CD14-positive monocyte (primary cell): ENCODE measurements around the gene DLGAP1. TPM values are rescaled to one million over a fixed set of nuclear protein-coding genes. Genes with fewer than 3 reads are reported as not detected.

ENCODE experiments used
- DNase-seq, 3 donors: peaks; one replicate each; pipeline ENCODE4 v3.0.0-alpha.2; 2011 to 2022
- H2AFZ ChIP-seq: 2 replicates; pipeline ENCODE4 v1.6.0; 2012; ENCODE audit warnings: mild to moderate bottlenecking, low read depth, low read length, inconsistent platforms; ENCODE audit not compliant: insufficient read depth, poor library complexity, severe bottlenecking
- H3K27ac ChIP-seq, 2 donors: 1 replicate in 1 of 2; 2 replicates in 1 of 2; pipeline ENCODE4 v1.5.1; 2012 to 2013; ENCODE audit warnings: low read length in 2 of 2, control low read depth in 1 of 2, inconsistent platforms in 1 of 2, low read depth in 1 of 2, mild to moderate bottlenecking in 1 of 2
- H3K27me3 ChIP-seq, 2 donors: one replicate each; pipeline versions ENCODE4 v1.6.0 to v1.6.1; 2011 to 2013; ENCODE audit warnings: low read length in 2 of 2; ENCODE audit not compliant: control insufficient read depth in 2 of 2, insufficient read depth in 2 of 2
- H3K36me3 ChIP-seq, 2 donors: replicated peaks in 1 of 2; 1 replicate in 1 of 2; 2 replicates in 1 of 2; pipeline versions ENCODE4 v1.5.1 to v1.6.1; 2012 to 2013; ENCODE audit warnings: low read length in 2 of 2, control low read depth in 1 of 2, inconsistent platforms in 1 of 2, mild to moderate bottlenecking in 1 of 2; ENCODE audit not compliant: insufficient read depth in 2 of 2, control insufficient read depth in 1 of 2
- H3K4me1 ChIP-seq, 2 donors: 1 replicate in 1 of 2; 2 replicates in 1 of 2; pipeline versions ENCODE4 v1.5.1 to v1.6.1; 2012 to 2013; ENCODE audit warnings: low read length in 2 of 2, control low read depth in 1 of 2, inconsistent platforms in 1 of 2, mild to moderate bottlenecking in 1 of 2, moderate library complexity in 1 of 2; ENCODE audit not compliant: insufficient read depth in 2 of 2, control insufficient read depth in 1 of 2
- H3K4me2 ChIP-seq: replicated peaks from 2 replicates; pipeline ENCODE3; 2012; ENCODE audit warnings: low read length, moderate library complexity, mild to moderate bottlenecking; ENCODE audit not compliant: poor library complexity, severe bottlenecking; ENCODE audit errors: extremely low read depth
- H3K4me3 ChIP-seq, 3 experiments: fragments of 200-600 bp in 1 of 3; sonication (generic) in 1 of 3; replicated peaks in 1 of 3; 1 replicate in 2 of 3; 2 replicates in 1 of 3; pipeline ENCODE4 v1.5.1; 2011 to 2013; ENCODE audit warnings: low read length in 3 of 3, mild to moderate bottlenecking in 3 of 3, control low read depth in 2 of 3, low read depth in 2 of 3, inconsistent platforms in 1 of 3, moderate library complexity in 1 of 3
- H3K79me2 ChIP-seq: 2 replicates; pipeline ENCODE4 v1.6.0; 2012; ENCODE audit warnings: mild to moderate bottlenecking, control low read depth, inconsistent platforms, low read length, moderate library complexity; ENCODE audit not compliant: insufficient read depth
- H3K9ac ChIP-seq: 2 replicates; pipeline ENCODE4 v1.6.0; 2017; ENCODE audit warnings: low read length, mild to moderate bottlenecking; ENCODE audit not compliant: insufficient read depth, poor library complexity, severe bottlenecking
- H3K9me3 ChIP-seq, 2 donors: replicated peaks in 1 of 2; 1 replicate in 1 of 2; 2 replicates in 1 of 2; pipeline versions ENCODE4 v1.5.1 to v1.6.1; 2012 to 2013; ENCODE audit warnings: low read length in 2 of 2, control low read depth in 1 of 2; ENCODE audit not compliant: control insufficient read depth in 1 of 2, insufficient read depth in 1 of 2
- H4K20me1 ChIP-seq: 2 replicates; pipeline ENCODE4 v1.6.0; 2012; ENCODE audit warnings: mild to moderate bottlenecking, low read length, control low read depth, moderate library complexity; ENCODE audit not compliant: insufficient read depth
- H3K27ac Mint-ChIP-seq, 7 donors: one replicate each; pipeline ENCODE4 v1.8.0; 2020; ENCODE audit warnings: mild to moderate bottlenecking in 7 of 7, mixed read lengths in 7 of 7, moderate library complexity in 6 of 7, inconsistent platforms in 2 of 7
- H3K27me3 Mint-ChIP-seq, 3 donors: one replicate each; pipeline ENCODE4 v1.8.0; 2021 to 2022; ENCODE audit warnings: low read depth in 3 of 3, mild to moderate bottlenecking in 3 of 3, mixed read lengths in 3 of 3, moderate library complexity in 3 of 3, inconsistent platforms in 1 of 3
- H3K36me3 Mint-ChIP-seq, 2 donors: one replicate each; pipeline ENCODE4 v1.8.0; 2020; ENCODE audit warnings: mixed read lengths in 2 of 2, inconsistent platforms in 1 of 2, mild to moderate bottlenecking in 1 of 2
- H3K4me1 Mint-ChIP-seq: one replicate; pipeline ENCODE4 v1.8.0; 2020; ENCODE audit warnings: mild to moderate bottlenecking, mixed read lengths
- H3K4me3 Mint-ChIP-seq, 2 donors: one replicate each; pipeline ENCODE4 v1.8.0; 2020; ENCODE audit warnings: mild to moderate bottlenecking in 2 of 2, mixed read lengths in 2 of 2, moderate library complexity in 1 of 2
- H3K9me3 Mint-ChIP-seq, 7 donors: one replicate each; pipeline ENCODE4 v1.8.0; 2020 to 2022; ENCODE audit warnings: mixed read lengths in 7 of 7, mild to moderate bottlenecking in 6 of 7, moderate library complexity in 6 of 7, inconsistent platforms in 2 of 7
- WGBS: methylation state at CpG from one replicate; pipeline ENCODE4 v1.1.5; 2013; ENCODE audit warnings: missing lambda C conversion rate; ENCODE audit not compliant: insufficient coverage; 5-methylcytosine and 5-hydroxymethylcytosine counted together
- intact Hi-C, 2 donors: fragments of 100-400 bp; cut with micrococcal nuclease; formaldehyde crosslinking; loops; one replicate each; pipeline versions ENCODE4 v1.15.0 to v1.15.1; 2023
- polyA plus RNA-seq, 3 donors: library from polyadenylated mRNA; depleted of rRNA in 1 of 3; unstranded in 2 of 3; stranded (reverse) in 1 of 3; fragments of 300-500 nt in 2 of 3; fragments of >200 nt in 1 of 3; fragmentation: Illumina TruSeq in 2 of 3; gene quantifications; 1 replicate in 2 of 3; 2 replicates in 1 of 3; pipeline ENCODE4 v1.2.3, GENCODE V29; 2012 to 2021
- TF ChIP-seq, protein P1 (sequence below): fragments of 200-600 bp; IDR thresholded peaks from one replicate; pipeline ENCODE4 v1.8.0; 2022; ENCODE audit warnings: antibody characterized with exemption, mild to moderate bottlenecking

DLGAP1 gene
- polyA plus RNA-seq, 3 donors: 0.09 to 0.42 TPM; not detected in 1

DNA sequence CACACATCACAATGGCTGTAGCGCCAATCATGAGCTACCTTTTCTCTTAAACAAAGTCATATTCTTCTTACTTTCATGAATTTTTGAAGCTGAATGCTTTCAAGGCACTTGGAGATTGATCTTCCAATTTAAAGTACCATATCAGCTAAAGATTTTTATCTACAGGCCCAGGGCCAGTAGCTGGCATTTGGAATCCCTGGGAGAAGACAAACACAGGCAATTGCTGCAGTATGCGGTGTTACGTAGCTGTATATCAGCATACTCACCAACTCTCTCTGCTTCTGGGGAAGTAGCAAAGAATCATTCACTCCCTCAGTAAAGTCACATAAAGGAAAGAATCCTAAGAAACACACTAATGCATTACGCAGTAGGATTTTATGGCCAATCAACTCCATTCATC is 202.3 kb downstream of the DLGAP1 start:
- intact Hi-C loops: no loop called here
- Mint-ChIP-seq H3K36me3 (no peaks in the 10 kb centered on the region), H3K9me3 (peaks cover 0 to 6% (median 0%) of the 10 kb centered on the region in 7 donors), H3K27me3 (peaks cover 0 to 1% (median 0%) of the 10 kb centered on the region in 3 donors), H3K4me1 (no peaks in the 10 kb centered on the region), H3K27ac (no peak overlapping the region), H3K4me3 (no peak overlapping the region)
- Histone ChIP-seq H3K4me3 (no peak overlapping the region), H3K4me2 (no peak overlapping the region), H3K9me3 (no peaks in the 10 kb centered on the region), H3K36me3 (no peaks in the 10 kb centered on the region), H2AFZ (no peak overlapping the region), H3K27ac (no peak overlapping the region), H3K4me1 (no peaks in the 10 kb centered on the region), H3K27me3 (no peaks in the 10 kb centered on the region), H3K9ac (no peak overlapping the region), H3K79me2 (no peaks in the 10 kb centered on the region), H4K20me1 (no peaks in the 10 kb centered on the region)
- WGBS: 89% methylated on average over 3 of the region's 4 CpGs
- no peak for DNase-seq
- TF ChIP-seq, protein P1, sequence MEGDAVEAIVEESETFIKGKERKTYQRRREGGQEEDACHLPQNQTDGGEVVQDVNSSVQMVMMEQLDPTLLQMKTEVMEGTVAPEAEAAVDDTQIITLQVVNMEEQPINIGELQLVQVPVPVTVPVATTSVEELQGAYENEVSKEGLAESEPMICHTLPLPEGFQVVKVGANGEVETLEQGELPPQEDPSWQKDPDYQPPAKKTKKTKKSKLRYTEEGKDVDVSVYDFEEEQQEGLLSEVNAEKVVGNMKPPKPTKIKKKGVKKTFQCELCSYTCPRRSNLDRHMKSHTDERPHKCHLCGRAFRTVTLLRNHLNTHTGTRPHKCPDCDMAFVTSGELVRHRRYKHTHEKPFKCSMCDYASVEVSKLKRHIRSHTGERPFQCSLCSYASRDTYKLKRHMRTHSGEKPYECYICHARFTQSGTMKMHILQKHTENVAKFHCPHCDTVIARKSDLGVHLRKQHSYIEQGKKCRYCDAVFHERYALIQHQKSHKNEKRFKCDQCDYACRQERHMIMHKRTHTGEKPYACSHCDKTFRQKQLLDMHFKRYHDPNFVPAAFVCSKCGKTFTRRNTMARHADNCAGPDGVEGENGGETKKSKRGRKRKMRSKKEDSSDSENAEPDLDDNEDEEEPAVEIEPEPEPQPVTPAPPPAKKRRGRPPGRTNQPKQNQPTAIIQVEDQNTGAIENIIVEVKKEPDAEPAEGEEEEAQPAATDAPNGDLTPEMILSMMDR: no peak

- Mint-ChIP-seq H3K36me3 (no peaks in the 10 kb centered on the region), H3K27me3 (peaks cover 0 to 1% (median 0%) of the 10 kb centered on the region in 3 donors), H3K4me3 (no peak overlapping the region), H3K27ac (no peak overlapping the region), H3K9me3 (peaks cover 0 to 5% (median 2%) of the 10 kb centered on the region in 7 donors), H3K4me1 (no peaks in the 10 kb centered on the region)
- intact Hi-C loops: no loop called here
- no peak overlapping the region for H3K4me3 ChIP-seq
- H2AFZ ChIP-seq: no peak overlapping the region
- no peak overlapping the region for H3K4me2 ChIP-seq
- DNase-seq: no peak
- no peaks in the 10 kb centered on the region for H4K20me1 ChIP-seq
- H3K27me3 ChIP-seq: no peaks in the 10 kb centered on the region
- WGBS: 100% methylated on average over 2 of the region's 3 CpGs
- H3K4me1 ChIP-seq: no peaks in the 10 kb centered on the region
- H3K9ac ChIP-seq: no peak overlapping the region
- TF ChIP-seq, protein P1: no peak
- no peaks in the 10 kb centered on the region for H3K79me2 ChIP-seq
- H3K27ac ChIP-seq: no peak overlapping the region
- no peaks in the 10 kb centered on the region for H3K9me3 ChIP-seq
- no peaks in the 10 kb centered on the region for H3K36me3 ChIP-seq
These were observed 203.2 kb downstream of the DLGAP1 start for GRCh38 chr18:4251873-4252272.
